HG03045 (cell line): ENCODE measurements around the gene ECM2.
A peak's percentile ranks its signal among the peaks of the same experiment; 100 is the strongest.

Experiments
- ATAC-seq: cut with Tn5 transposase; IDR thresholded peaks from one replicate; pipeline ENCODE4 v1.9.1; 2021; ENCODE audit warnings: mild to moderate bottlenecking, moderate library complexity; ENCODE audit not compliant: unreplicated experiment

ECM2 gene

DNA sequence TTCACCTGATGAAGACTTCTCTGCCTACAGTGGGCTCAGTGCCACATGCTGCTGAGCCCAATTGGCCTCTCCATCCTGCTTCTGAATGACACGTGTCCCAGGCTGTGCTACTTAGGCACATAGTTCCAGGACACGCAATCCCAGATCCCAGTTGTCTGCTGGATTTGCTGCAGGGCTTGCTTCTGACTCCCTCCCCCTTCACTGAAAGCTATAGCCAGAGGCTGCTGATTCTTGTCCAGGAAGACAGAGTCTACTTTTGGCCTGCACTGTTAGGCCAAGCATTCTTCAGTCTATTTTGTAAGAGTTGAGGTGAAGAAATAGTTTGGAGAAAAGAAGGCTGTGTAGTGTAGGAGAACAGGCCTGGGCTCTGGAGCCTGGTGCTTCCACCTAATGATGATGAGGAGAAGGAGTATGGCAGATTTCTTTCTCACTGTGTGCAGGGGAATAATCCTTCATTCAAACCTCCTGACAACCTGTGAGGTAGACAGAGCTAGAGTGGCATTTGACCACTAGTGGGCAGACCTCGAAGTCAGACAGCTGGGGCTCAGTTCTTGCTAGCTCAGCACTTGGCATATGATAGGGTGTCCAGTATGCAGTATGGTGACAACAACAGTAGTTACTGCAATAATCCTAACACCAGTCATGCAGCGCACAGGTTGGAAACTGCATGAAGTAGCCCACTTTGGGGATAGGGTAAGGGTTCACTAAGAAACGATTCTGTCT is 34.0 kb downstream of the ECM2 start:
- ATAC-seq, result no peak

DNA sequence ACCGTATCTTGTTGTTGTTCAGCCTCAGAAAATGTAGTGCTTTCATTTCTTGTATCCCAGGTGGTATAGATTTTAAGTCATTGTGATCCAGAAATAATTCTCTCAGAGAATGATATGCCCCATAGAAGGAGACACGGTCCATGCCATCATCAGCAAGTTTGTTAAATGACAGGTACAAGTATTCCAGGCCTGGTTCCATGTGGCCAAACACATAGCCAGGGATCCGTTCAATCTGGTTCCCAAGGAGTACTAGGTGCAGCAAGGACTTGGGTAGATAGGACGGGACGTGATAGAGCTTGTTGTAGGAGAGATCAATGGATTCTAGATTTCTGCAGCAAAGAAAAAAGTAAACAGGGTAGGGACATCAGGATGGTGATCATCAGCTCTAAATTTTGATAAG is 35.1 kb downstream of the ECM2 start:
- no peak for ATAC-seq

DNA sequence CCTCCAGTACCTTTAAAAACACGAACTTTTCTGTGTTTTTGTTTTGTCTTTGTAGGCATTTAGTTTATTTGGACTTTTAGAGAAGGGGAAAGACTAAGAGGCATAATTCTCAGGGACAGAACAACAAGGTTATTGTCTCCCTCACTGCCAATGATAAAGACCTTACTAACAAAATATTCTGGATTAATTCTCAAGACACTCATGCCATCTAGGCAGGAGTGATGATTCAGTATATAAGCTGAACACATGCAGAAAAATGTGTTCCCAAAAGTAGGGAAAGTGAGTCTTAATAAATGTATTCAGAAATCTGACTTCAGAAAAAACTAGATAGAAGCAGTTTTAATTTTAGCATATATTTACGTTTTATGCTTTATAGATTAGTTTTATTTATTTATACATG is 36.1 kb downstream of the ECM2 start:
- ATAC-seq, result no peak

DNA sequence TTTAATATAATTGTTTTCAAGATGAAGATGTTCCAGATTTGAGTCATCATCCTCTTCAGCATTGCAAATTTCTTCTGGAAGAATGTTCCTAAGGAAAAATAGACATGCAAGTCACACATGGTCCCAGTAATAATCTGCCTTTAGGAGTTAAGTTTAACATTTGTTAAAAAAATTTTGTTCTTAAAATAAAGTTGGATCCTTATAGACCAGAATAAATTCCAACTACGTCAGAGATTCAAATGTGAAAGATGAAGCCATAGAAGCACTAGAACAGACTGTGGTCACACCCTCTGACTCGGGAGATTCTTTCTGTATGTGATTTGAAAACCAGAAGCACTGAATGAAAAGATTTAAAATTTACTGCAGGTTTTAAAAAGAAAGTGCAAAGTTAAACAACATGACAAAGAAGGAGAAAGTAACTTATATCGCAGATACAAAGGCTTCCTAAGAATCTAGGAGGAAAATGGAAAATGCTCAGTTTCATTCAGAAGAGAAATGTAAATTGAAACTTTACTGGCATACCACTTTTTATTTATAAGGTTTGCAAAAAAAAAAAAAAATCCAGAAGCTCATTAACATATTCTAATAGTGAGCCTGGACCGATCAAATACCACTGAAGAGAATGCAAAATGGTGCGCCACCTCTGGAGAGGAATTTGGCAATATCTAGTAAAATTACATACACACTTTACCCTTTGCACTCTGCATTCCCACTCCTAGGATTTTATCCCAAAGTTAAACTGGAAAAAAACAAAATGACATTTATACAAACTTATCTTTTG is 39.2 kb downstream of the ECM2 start:
- no peak for ATAC-seq

DNA sequence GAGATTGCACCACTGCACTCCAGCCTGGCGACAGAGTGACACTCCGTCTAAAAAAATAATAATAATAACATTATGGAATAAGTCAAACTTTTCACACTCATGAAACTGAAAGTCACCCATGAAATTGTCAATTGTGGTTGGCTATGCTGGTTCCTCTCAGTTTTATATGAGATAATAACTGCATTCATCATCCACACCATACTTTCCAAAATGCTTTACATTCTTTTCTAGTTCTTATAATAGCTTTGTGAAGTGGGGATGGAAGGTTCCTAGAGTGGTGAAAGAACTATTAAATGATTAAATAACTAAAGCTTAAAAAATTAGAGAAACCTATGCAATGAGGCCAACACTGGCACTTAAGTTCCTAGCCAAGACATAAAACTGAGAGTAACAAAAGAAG is 40.9 kb downstream of the ECM2 start:
- ATAC-seq, result no peak

DNA sequence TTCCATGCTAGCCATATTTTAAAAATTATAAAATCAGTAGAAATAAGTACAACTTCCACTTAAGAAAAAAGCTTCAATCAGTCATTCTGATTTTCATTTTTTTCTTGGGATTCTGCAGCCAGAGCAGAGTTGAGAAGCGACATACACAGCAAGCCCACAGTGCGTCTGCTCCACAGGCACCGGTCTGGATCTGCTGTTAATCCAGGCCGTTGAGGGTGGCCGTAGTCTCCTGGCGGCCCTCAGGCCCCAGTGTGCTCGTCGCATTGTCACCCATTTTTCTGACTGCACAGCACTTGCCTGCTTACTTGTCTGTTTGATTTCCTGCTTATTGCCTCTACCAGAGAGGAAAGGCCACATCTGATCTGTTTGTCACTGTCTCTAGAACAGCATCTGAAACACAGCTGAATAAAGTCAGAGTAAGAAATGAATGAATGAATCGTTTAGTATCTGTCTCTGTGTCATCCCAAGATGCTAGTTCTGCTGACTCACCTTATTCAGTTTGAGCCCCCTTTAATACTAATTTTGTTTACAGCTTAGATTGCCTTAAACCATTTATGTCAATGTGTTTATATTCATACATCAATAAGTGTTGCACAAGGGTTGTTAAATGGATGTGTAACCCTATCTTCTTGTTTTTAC is 41.9 kb downstream of the ECM2 start:
- no peak for ATAC-seq

DNA sequence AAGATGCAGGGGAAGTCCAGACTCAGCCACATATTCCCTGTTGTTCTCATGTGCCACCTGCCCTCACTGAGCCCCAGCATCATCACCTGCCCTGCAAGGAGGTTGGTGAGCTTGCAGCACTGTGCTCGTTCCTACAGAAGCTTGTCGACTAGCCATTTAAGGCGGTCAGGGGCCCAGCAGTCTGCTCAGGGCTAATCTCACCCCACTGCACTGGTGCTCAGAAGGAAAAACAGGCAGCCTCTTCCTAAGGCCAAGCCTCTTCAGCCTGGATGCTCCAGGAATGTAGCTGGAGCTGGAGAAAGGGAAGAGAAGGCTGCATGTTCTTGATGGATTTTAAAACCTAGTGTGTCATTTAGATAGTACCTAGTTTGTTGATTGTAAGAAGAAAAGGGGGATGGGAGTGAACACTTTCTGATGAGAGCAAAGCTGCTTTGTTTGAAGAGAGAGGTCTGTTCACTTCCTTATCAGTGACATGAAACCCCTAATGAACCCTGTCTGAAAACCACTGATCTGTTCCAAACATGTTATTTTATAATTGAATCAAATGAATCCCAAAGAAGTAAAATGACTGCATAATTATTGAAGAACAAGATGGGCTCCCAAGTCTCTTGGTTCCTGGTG is 42.9 kb downstream of the ECM2 start:
- no peak for ATAC-seq

DNA sequence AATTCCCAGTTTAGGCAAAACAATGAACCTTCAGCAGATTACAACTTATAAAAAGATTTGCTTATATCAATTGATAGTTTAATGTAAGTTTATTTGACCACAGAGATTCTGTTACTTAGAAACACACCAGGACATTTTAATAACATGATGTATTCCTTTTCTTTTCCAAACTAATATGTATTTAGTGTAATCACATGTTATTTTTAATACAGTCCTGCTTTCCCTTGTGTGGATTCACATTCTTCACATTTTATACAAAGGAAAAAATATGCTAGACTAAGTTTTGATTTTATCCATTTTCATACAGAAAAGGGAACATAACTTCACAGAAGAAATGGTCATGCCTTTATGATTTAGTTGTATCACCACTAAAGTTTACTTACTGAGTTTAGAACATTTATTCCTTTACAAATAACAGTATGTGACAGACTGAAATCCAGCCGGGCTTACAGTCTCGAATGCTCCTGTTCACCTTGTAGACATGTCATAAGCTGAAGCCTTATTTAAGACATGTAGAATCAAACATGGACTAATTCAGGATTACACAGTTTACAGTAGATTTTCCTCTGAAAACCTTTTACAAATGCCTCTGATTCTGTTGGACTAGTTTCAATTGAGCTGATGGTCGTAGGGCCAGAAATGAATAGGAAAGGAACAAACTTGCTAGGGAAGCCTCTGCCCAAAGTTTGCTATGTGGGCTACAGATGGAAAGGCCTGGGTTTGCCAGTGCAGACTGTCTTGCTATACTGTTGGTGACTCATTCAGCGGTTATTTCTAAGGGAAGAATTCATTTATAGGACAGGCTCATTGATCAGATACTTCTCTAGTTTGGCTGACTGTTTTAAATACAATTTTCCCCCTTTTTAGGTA is 46.9 kb downstream of the ECM2 start:
- ATAC-seq, result no peak

DNA sequence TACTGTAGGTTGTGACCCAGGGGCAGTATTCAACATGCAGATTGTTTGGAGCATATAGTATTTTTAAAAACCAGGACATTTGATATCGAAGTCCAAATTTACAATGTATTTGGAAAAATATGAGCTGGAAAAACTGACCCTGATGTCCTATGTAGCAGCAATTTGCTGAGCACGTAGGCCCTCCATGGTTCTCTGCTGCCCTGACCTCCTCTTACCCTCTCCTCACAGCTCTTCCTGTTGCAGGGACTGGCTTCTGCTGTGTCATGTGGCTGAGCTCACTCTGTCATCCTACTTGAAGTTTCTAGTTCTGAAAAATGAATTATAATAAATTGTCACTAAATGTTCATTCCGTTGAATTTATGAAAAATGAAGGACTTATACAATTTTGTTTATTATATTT is 49.4 kb downstream of the ECM2 start:
- ATAC-seq, result no peak

DNA sequence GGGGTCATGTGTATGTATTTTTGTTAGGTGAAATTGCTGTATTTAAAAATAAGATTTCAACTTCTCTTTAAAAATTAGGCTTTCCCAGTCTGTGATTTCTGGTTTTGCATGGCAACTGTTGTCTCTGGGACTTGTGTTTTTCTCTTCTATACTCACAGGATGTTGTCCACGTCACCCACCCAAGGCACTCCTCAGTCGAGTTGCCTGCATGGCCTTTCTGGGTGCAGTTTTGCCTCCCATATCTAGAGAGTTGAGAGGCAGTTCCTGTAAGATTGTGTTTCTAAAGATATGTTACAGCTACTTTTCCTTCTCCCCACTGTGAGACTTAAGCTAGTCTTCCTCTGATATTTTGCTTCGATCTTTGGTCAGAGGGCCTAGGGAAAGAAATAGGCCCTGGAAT is 51.2 kb downstream of the ECM2 start:
- no peak for ATAC-seq

DNA sequence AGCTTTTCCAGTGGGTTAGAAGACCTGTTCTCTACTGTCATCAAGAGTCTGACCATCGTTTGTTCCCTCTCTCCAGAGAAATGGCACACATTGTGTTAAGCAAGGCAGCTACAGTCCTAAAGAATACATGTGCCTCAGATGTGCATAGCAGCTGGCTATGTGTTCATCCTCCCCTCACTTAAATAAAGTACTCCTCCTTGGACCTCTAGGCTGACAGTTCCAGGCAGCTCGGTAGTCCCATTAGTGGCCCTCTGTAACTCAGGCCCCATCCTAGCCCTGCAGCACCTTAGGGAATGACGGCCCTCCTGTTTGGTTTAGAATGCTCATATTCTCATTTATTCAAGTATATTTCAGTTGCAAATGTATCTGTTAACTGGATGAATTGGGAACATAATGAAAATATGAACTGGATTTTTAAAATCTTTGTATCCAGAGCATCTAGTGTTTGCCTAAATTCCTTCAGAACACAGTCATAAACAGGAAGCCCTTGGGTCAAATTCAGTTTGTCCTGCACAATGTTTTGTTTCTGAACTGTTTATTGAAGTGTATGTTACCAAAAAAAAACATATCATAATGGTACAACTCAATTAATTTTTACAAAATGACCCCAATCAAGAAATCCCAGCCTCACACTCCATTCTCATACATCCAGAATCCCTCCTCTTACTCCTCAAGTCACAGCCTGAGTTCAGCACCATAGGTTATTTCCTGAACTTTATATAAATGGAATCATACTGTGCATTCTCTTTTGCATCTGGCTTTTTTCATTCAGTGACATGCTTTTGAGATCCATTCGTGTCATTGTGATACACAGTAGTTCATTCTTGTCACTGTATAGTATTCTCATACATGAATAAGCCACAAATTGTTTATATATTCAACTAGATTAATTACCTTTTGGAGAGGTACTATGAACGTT is 51.9 kb downstream of the ECM2 start:
- ATAC-seq, result no peak

DNA sequence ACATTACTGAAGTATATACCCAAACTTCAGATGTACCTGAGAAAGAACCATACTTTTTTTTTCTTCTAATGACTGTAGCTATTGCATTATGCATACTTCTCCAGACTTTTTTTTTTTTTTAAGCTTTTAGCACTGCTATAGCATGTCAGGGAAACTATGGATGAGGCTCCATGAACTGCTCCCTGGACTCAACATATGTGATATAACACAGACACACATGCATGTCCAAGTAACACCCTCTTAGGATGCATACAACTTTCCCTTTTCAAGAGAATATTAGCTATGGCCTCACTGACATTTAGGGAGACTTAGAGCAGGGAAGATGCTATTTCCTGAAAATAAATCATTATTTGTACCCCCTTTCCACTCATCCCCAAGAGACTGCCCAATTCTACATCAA is 53.0 kb downstream of the ECM2 start:
- no peak for ATAC-seq

DNA sequence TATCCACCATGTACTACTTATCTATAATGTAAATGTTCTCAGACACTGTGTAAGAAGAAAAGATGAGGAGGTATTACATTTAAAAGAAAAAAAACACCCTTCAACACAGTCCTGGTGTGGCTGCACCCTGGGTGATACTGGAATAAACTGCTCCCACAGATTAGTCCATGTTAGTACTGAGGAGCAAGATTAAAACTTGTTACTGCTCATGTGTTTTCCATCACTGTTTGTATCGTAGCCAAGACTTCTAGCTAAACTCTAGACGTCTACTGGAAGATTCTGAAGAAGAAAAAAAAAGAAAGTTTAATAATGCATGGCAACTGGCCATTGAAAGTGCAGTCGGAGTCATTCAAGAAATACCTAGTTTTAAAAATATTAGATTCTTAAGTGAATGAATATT is 53.5 kb downstream of the ECM2 start, which contains the start of gene ASPN:
Gene ASPN (minus strand): TSS at position 178 of the 400 bp plus-strand sequence.
- ATAC-seq, result no peak

DNA sequence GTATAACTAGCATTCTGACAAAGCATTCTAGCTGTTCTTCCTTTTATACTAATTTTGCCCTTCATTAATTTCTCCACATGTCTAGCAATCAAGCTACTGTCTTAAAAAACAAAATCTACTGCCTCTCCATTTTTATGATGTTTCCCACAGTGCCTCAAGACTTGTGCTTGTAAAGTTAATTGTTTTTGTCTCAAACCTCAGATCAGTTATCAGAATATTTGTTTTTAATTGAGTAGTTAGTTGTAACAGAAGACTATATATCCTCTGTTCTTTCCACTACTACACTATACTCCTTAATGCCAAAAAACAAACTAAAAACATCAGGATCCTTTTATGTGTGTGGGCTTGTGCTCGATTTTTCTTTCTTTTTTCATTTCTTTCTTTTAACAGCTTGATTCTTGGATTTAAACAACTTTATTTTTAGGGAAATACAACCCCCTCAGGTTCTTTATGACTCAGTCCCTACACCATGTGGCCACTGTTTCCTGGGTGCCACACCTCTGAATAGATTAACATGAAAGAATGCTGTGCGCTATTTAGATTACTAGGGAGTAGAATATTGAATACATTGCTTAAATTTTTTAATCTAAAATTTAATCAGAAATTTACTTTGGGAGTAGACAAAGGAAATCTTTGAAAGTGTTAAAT is 54.7 kb downstream of the ECM2 start:
- ATAC-seq, result no peak

DNA sequence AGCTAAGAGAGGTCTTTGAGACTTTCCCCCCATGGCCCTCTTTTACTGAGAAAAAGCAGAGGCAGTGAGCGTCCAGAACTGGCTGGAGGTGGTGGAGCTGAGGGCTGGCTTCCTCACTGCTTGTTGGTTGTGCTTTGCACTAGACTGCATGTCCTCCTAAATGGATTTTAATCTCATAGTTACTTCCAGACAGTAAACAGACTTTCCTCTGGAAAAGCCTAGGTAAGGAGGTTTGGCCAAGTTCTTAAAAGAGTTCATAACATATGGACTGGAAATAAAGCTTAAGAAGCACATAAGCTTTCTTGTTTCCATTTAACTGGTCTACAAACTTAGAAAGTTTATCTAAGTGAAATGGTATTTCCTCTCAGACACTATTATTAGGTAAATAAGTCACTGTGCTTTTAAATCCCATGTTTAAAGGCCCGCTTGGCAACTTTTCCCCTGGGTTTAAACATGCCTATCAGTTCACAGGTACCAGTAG is 55.5 kb downstream of the ECM2 start:
- no peak for ATAC-seq

DNA sequence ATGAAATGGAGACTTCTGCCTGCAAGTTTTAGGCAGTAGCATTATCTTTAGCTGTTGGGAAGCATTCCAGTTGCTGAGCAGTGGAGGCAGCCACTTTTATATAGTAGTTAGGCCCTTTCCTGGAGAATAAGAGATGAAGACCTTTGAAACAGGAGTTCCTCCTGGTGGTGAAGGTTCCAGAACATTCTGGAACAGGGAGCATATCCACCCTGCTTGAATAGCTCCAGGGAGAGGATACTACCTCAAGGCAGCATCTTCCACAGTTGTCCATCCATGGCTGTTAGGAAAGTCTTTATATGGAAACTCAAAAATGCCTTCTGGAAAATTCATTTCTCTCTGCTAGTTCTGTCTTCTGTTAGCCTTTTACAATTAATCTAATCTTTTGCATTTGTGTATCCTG is 56.4 kb downstream of the ECM2 start:
- ATAC-seq, result no peak

DNA sequence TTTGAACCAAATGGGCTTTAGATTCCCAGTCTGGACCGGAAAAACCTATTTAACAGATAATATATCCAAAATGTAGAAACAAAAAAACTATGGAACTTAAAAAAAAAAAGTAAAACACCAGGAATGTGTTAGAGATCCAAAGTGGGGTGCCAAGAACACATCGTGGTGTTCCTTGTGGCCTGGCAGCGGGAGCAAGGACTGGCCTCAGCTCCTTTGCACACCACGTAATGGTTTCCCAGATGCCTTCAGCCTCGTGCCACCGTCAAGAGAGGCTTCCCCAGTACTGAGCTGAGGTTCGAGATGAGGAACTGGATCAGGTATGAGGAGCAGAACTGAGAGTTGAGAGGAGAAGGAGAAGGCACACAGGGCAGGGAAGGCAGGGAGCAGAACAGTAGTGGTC is 57.0 kb downstream of the ECM2 start:
- no peak for ATAC-seq

DNA sequence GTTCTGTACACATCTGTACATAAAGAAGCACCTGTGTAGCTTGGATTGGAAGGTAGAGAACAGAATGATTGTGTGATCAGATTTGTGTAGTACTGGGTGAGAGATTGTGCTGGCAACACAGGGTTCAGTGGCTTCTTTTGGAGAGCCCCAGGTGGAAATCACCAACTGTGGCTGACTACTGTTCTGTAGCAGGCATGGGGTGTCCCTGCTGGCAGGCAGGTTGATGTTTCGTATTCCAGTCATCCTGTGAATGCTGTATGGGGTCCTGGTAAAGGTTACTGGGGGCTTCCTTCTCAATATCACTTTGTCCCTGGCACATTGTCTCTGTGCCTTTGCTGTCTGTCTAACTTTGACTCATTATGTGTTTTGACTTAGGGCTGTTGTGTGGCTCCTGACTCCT is 58.8 kb downstream of the ECM2 start:
- ATAC-seq, result peak; percentile 62

DNA sequence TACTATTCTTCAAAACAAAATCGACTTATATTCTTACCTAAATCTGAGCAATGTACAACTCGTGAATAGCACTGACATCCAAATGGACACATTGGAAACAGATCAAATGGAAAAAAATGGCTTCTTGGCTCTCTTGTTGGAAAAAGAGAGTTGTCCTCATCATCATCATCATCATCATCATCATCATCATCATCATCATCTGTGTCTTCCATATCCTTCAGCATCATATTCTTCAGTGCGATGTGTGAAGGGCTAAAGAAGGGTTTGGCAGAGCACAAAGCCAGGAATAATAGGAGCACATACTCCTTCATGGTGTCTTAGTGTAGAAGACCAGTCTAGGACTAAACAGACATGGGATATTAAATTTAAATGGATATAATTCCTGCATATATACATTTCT is 61.2 kb downstream of the ECM2 start:
- ATAC-seq, result no peak
